H1 (cell line): ENCODE measurements around the gene SH3PXD2A. TPM values are rescaled to one million over a fixed set of nuclear protein-coding genes. Genes with fewer than 3 reads are reported as not detected.

Experiments used
- CTCF ChIA-PET: fragments of 300-600 bp; sonication (Branson Sonifier 250); formaldehyde crosslinking; loops from one replicate; lab custom pipeline; 2021; ENCODE audit not compliant: partially characterized antibody; lab: Charles Lee
- POLR2A ChIA-PET: fragments of 300-600 bp; sonication (Branson Sonifier 250); formaldehyde crosslinking; loops from one replicate; lab custom pipeline; 2021; ENCODE audit warnings: inconsistent platforms; ENCODE audit not compliant: partially characterized antibody; lab: Charles Lee
- DNase-seq, 2 experiments: peaks; one replicate each; pipeline versions ENCODE4 v3.0.0 to v3.0.0-alpha.2; 2010 to 2022; ENCODE audit warnings: low spot score in 2 of 2, low read depth in 1 of 2, mixed read lengths in 1 of 2
- FAIRE-seq: peaks from 2 replicates; lab custom pipeline; 2011; peaks lifted over from hg19 to GRCh38; lab: Jason Lieb, UNC
- H2AFZ ChIP-seq: 2 replicates; pipeline ENCODE4 v1.8.1; 2012; ENCODE audit warnings: low read length, inconsistent platforms
- H2AK5ac ChIP-seq: 2 replicates; pipeline ENCODE4 v1.6.1; 2013; ENCODE audit warnings: low read depth, low read length
- H2BK120ac ChIP-seq: replicated peaks from 2 replicates; pipeline ENCODE3; 2013; ENCODE audit warnings: low read depth, low read length, inconsistent platforms
- H2BK12ac ChIP-seq: 2 replicates; pipeline ENCODE4 v1.6.1; 2013; ENCODE audit warnings: low read depth, low read length
- H2BK15ac ChIP-seq: 2 replicates; pipeline ENCODE4 v1.6.1; 2013; ENCODE audit warnings: low read length
- H2BK20ac ChIP-seq: 2 replicates; pipeline ENCODE4 v1.6.1; 2013; ENCODE audit warnings: low read length
- H2BK5ac ChIP-seq: 2 replicates; pipeline ENCODE4 v1.6.1; 2013; ENCODE audit warnings: low read depth, low read length
- H3K14ac ChIP-seq: 2 replicates; pipeline ENCODE4 v1.6.1; 2013; ENCODE audit warnings: inconsistent platforms; ENCODE audit not compliant: insufficient read length
- H3K18ac ChIP-seq: 2 replicates; pipeline ENCODE4 v1.6.1; 2013; ENCODE audit warnings: low read length; ENCODE audit errors: extremely low read depth
- H3K23ac ChIP-seq: 2 replicates; pipeline ENCODE4 v1.6.1; 2013; ENCODE audit warnings: inconsistent platforms; ENCODE audit not compliant: insufficient read length
- H3K23me2 ChIP-seq: 2 replicates; pipeline ENCODE4 v1.6.1; 2013; ENCODE audit warnings: low read depth, low read length
- H3K27ac ChIP-seq: 2 replicates; pipeline ENCODE4 v1.6.1; 2011; ENCODE audit warnings: low read depth, low read length, inconsistent platforms
- H3K27me3 ChIP-seq, 4 experiments: replicated peaks in 1 of 4; 1 replicate in 1 of 4; 2 replicates in 3 of 4; pipeline versions ENCODE4 v1.6.1 to v1.8.1; 2011 to 2013; ENCODE audit warnings: low read length in 3 of 4, mild to moderate bottlenecking in 3 of 4, inconsistent platforms in 2 of 4, mixed read lengths in 2 of 4, moderate library complexity in 1 of 4; ENCODE audit not compliant: control insufficient read depth in 3 of 4, insufficient read depth in 3 of 4; ENCODE audit errors: extremely low read depth in 1 of 4
- H3K36me3 ChIP-seq, 4 experiments: 2 replicates each; pipeline versions ENCODE4 v1.6.1 to v1.8.1; 2011 to 2013; ENCODE audit warnings: mild to moderate bottlenecking in 4 of 4, low read length in 3 of 4, moderate library complexity in 2 of 4, control low read depth in 1 of 4, inconsistent platforms in 1 of 4; ENCODE audit not compliant: insufficient read depth in 4 of 4, control insufficient read depth in 2 of 4
- H3K4ac ChIP-seq: replicated peaks from 2 replicates; pipeline ENCODE3; 2013; ENCODE audit warnings: low read length, low read depth, mixed read lengths, inconsistent platforms; ENCODE audit not compliant: insufficient read length
- H3K4me1 ChIP-seq, 4 experiments: replicated peaks in 1 of 4; 1 replicate in 1 of 4; 2 replicates in 3 of 4; pipeline versions ENCODE4 v1.6.1 to v1.8.1; 2011 to 2013; ENCODE audit warnings: low read length in 3 of 4, inconsistent platforms in 2 of 4, mixed read lengths in 1 of 4; ENCODE audit not compliant: insufficient read depth in 4 of 4, control insufficient read depth in 3 of 4
- H3K4me2 ChIP-seq, 2 experiments: 2 replicates each; pipeline versions ENCODE4 v1.6.1 to v1.8.1; 2011 to 2013; ENCODE audit warnings: low read depth in 2 of 2, low read length in 2 of 2, control low read depth in 1 of 2, inconsistent platforms in 1 of 2, mild to moderate bottlenecking in 1 of 2; ENCODE audit not compliant: insufficient read depth in 1 of 2
- H3K4me3 ChIP-seq, 4 experiments: fragments of 200-600, 300-600 bp in 1 of 4; sonication (generic), shearing (Covaris generic), sonication (Bioruptor Twin) in 1 of 4; 2 replicates each; pipeline versions ENCODE4 v1.5.1 to v1.8.1; 2011 to 2016; ENCODE audit warnings: low read length in 4 of 4, low read depth in 3 of 4, control low read depth in 2 of 4, inconsistent platforms in 2 of 4, mild to moderate bottlenecking in 2 of 4, mixed read lengths in 1 of 4, moderate library complexity in 1 of 4; ENCODE audit not compliant: insufficient read depth in 2 of 4; ENCODE audit errors: extremely low read depth in 1 of 4
- H3K56ac ChIP-seq: replicated peaks from 2 replicates; pipeline ENCODE3; 2013; ENCODE audit warnings: low read depth, mild to moderate bottlenecking, mixed read lengths, low read length, inconsistent platforms; ENCODE audit not compliant: insufficient read length
- H3K79me1 ChIP-seq: 2 replicates; pipeline ENCODE4 v1.6.1; 2013; ENCODE audit warnings: low read depth, low read length, control low read depth
- H3K79me2 ChIP-seq, 2 experiments: 2 replicates each; pipeline versions ENCODE4 v1.6.1 to v1.8.1; 2012 to 2013; ENCODE audit warnings: low read length in 2 of 2, mild to moderate bottlenecking in 2 of 2, inconsistent platforms in 1 of 2; ENCODE audit not compliant: insufficient read depth in 2 of 2, control insufficient read depth in 1 of 2
- H3K9ac ChIP-seq, 4 experiments: replicated peaks in 1 of 4; 1 replicate in 1 of 4; 2 replicates in 3 of 4; pipeline versions ENCODE4 v1.6.1 to v1.8.1; 2011 to 2013; ENCODE audit warnings: low read depth in 3 of 4, low read length in 3 of 4, control low read depth in 2 of 4, mild to moderate bottlenecking in 2 of 4, moderate library complexity in 2 of 4, inconsistent platforms in 1 of 4; ENCODE audit errors: extremely low read depth in 1 of 4
- H3K9me3 ChIP-seq, 2 experiments: 2 replicates each; pipeline versions ENCODE4 v1.6.1 to v1.8.1; 2012 to 2013; ENCODE audit warnings: mild to moderate bottlenecking in 2 of 2, moderate library complexity in 2 of 2, control low read depth in 1 of 2, inconsistent platforms in 1 of 2, low read depth in 1 of 2, low read length in 1 of 2, mixed read lengths in 1 of 2; ENCODE audit not compliant: insufficient read depth in 2 of 2
- H4K20me1 ChIP-seq, 2 experiments: replicated peaks in 1 of 2; 2 replicates each; pipeline versions ENCODE3 to v1.8.1; 2011 to 2013; ENCODE audit warnings: inconsistent platforms in 2 of 2, low read length in 2 of 2, mild to moderate bottlenecking in 1 of 2; ENCODE audit not compliant: insufficient read depth in 2 of 2, control insufficient read depth in 1 of 2
- H4K5ac ChIP-seq: 2 replicates; pipeline ENCODE4 v1.6.1; 2013; ENCODE audit warnings: low read length, low read depth, mixed read lengths, inconsistent platforms; ENCODE audit not compliant: insufficient read length
- H4K8ac ChIP-seq: 2 replicates; pipeline ENCODE4 v1.8.0; 2013; ENCODE audit warnings: mild to moderate bottlenecking, moderate library complexity, low read length, inconsistent platforms; ENCODE audit not compliant: insufficient read depth; ENCODE audit errors: extremely low read depth
- H4K91ac ChIP-seq: replicated peaks from 2 replicates; pipeline ENCODE3; 2013; ENCODE audit warnings: low read length, mixed read lengths, inconsistent platforms; ENCODE audit not compliant: insufficient read length
- HDAC2 ChIP-seq, 2 experiments: fragments of 300-600 bp in 1 of 2; sonication (generic) in 1 of 2; IDR thresholded peaks; 2 replicates each; pipeline ENCODE4 v1.6.1; 2011 to 2012; ENCODE audit warnings: low read depth in 2 of 2, low read length in 2 of 2, mild to moderate bottlenecking in 2 of 2, moderate library complexity in 2 of 2, borderline replicate concordance in 1 of 2, inconsistent platforms in 1 of 2
- JUN ChIP-seq: IDR thresholded peaks from 2 replicates; pipeline ENCODE4 v1.6.1; 2011; ENCODE audit warnings: low read depth, mild to moderate bottlenecking, improper control_type of control experiment, low read length
- MAX ChIP-seq: IDR thresholded peaks from 2 replicates; pipeline ENCODE4 v1.6.1; 2012; ENCODE audit warnings: inconsistent platforms
- RBBP5 ChIP-seq: IDR thresholded peaks from 2 replicates; pipeline ENCODE4 v1.7.1; 2012; ENCODE audit warnings: low read depth, mild to moderate bottlenecking, inconsistent platforms, low read length, moderate library complexity, borderline replicate concordance
- WGBS, 2 experiments: shearing (Covaris generic) in 1 of 2; methylation state at CpG; one replicate each; pipeline versions ENCODE4 v1.1.6 to v1.1.7; 2013 to 2015; ENCODE audit warnings: low lambda C conversion rate in 2 of 2, mixed read lengths in 2 of 2, inconsistent platforms in 1 of 2, low coverage in 1 of 2, missing lambda C conversion rate in 1 of 2; ENCODE audit not compliant: insufficient replicate concordance in 2 of 2, insufficient coverage in 1 of 2, insufficient read length in 1 of 2; ENCODE audit errors: extremely low coverage in 1 of 2, missing lambda C conversion rate in 1 of 2; 5-methylcytosine and 5-hydroxymethylcytosine counted together
- polyA plus RNA-seq, 7 experiments: library from polyadenylated mRNA; depleted of rRNA in 3 of 7; stranded (reverse) in 5 of 7; unstranded in 2 of 7; fragments of >200 nt in 5 of 7; fragments of 200-250 nt in 2 of 7; gene quantifications; 1 replicate in 5 of 7; 2 replicates in 1 of 7; 4 replicates in 1 of 7; pipeline versions ENCODE4 v1.2.1 to v1.2.3, GENCODE V29; 2011 to 2013; ENCODE audit warnings: missing spikeins in 2 of 7, mixed read lengths in 2 of 7
- total RNA-seq: library from RNA; stranded (reverse); fragmentation: NEBNext Ultra II Directional; extraction: Animal tissue kit (Norgen Biotek cat#: 25700); gene quantifications from 2 replicates; pipeline ENCODE4 v1.2.1, GENCODE V29; 2021
- TF ChIP-seq, protein P1 (sequence below): IDR thresholded peaks from 2 replicates; pipeline ENCODE4 v1.6.1; 2012; ENCODE audit warnings: inconsistent platforms

Gene SH3PXD2A
- total and polyA plus RNA-seq, 2 of the 8 experiments (the other 6 are each of a cell fraction or from before 2014, with no cell fraction given), result 5.4 to 16.3 TPM

DNA sequence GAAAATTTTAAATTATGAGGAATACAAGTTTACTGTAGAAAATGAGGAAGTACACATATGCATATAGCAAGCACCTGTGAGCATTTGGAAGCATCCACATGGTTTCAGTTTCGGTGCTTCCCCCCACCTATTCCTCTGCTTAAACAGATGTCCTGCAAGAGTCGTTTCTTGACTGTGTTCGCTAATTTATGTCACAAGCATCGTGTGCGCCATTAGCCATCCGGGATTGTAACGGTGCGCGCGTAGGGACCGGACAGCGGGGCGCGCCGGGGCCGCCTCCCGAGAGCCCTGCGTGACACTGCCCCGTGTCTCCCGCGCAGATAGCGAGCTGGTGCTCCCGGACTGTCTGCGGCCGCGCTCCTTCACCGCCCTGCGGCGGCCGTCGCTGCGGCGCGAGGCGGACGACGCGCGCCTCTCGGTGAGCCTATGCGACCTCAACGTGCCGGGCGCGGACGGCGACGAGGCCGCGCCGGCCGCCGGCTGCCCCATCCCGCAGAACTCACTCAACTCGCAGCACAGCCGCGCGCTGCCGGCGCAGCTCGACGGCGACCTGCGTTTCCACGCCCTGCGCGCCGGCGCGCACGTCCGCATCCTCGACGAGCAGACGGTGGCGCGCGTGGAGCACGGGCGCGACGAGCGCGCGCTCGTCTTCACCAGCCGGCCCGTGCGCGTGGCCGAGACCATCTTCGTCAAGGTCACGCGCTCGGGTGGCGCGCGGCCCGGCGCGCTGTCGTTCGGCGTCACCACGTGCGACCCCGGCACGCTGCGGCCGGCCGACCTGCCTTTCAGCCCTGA is 271.0 kb downstream of the SH3PXD2A start:
- Histone ChIP-seq H3K9ac (no peak overlapping the region), H3K4me1 (no peaks in the 10 kb centered on the region; a peak in 1 of 7 replicates), H3K27me3 (no peaks in the 10 kb centered on the region; a peak in 1 of 7 replicates), H3K27ac (no peak overlapping the region), H3K18ac (no peak overlapping the region), H3K23ac (no peak overlapping the region), H2BK12ac (no peak overlapping the region), H3K79me2 (no peaks in the 10 kb centered on the region), H3K4ac (no peak overlapping the region), H3K56ac (no peak overlapping the region), H2BK15ac (no peak overlapping the region), H3K9me3 (0 out of 4 replicates have a peak, but pooled peaks cover 0 to 2% of the 10 kb centered on the region in 2 experiments), H3K4me2 (no peak overlapping the region), H2AFZ (no peak overlapping the region), H3K23me2 (peaks cover 2% of the 10 kb centered on the region; the same call in 1 of the 2 replicates), H2BK20ac (no peak overlapping the region), H3K79me1 (no peaks in the 10 kb centered on the region), H4K91ac (no peak overlapping the region), H3K14ac (no peak overlapping the region), H4K8ac (no peak overlapping the region), H3K36me3 (no peaks in the 10 kb centered on the region), H2BK5ac (no peak overlapping the region), H2BK120ac (no peak overlapping the region), H3K4me3 (no peak overlapping the region), H4K20me1 (no peaks in the 10 kb centered on the region), H2AK5ac (no peak overlapping the region), H4K5ac (no peak overlapping the region)
- CTCF ChIA-PET, result interaction anchor here (1.1 to 10.0 kb wide), 4 partner anchors 7 to 102 kb away, joined by 4 to 121 read pairs (median 4); no protein-coding TSS in a partner anchor
- POLR2A ChIA-PET, result no interaction called here
- TF ChIP-seq MAX, result peak; percentile 38; the same call in 1 of the 2 replicates
- TF ChIP-seq RBBP5, result no peak
- TF ChIP-seq, protein P1, sequence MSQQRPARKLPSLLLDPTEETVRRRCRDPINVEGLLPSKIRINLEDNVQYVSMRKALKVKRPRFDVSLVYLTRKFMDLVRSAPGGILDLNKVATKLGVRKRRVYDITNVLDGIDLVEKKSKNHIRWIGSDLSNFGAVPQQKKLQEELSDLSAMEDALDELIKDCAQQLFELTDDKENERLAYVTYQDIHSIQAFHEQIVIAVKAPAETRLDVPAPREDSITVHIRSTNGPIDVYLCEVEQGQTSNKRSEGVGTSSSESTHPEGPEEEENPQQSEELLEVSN, result no peak
- TF ChIP-seq HDAC2 (IDR thresholded peaks at IDR 0.05; ENCODE audit: borderline replicate concordance in 1 of 2, low read depth in 2 of 2, low read length in 2 of 2), result no peak
- TF ChIP-seq JUN, result no peak
- DNase-seq (no peak), FAIRE-seq (no peak)
- WGBS, 2 experiments, result 93% methylated on average over 88 of the region's 111 CpGs; no CpG with 5 or more reads in 1 of the 2 experiments
